ENCODE measurements around the gene HTR1D. TPM values are rescaled to one million over a fixed set of nuclear protein-coding genes. Genes with fewer than 3 reads are reported as not detected.

Gene HTR1D
- total RNA-seq, 1 experiment from 2014 or later = not detected

- no peak for DNase-seq (ENCODE audit: low read depth)
These were observed 32.9 kb downstream of the HTR1D start for GRCh38 chr1:23184212-23184934.

GRCh38 chr1:23179862-23180261, 37.4 kb downstream of the HTR1D start:
- no peak for DNase-seq (ENCODE audit: low read depth)

GRCh38 chr1:23178950-23179349, 38.4 kb downstream of the HTR1D start:
- no peak for DNase-seq (ENCODE audit: low read depth)

DNA sequence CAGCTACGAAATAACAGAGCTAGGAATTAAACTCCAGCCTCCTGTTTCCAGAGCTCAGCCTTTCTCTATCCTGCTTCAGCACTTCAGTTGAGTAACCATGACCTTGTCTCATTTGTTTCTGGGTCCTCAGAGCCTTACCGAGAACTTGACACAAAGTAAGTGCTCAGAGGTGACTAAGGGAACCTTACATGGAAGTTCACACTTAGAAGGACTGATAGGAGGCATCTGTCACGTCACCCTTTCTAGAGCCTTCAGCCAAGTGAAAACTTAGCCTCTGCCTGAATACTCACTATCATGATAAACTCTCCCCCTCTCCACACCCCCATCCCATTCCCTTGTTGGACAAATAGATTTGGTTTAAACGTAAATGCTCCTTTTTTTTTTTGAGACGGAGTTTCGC, 38.9 kb downstream of the HTR1D start:
- DNase-seq (ENCODE audit: low read depth) = no peak

DNA sequence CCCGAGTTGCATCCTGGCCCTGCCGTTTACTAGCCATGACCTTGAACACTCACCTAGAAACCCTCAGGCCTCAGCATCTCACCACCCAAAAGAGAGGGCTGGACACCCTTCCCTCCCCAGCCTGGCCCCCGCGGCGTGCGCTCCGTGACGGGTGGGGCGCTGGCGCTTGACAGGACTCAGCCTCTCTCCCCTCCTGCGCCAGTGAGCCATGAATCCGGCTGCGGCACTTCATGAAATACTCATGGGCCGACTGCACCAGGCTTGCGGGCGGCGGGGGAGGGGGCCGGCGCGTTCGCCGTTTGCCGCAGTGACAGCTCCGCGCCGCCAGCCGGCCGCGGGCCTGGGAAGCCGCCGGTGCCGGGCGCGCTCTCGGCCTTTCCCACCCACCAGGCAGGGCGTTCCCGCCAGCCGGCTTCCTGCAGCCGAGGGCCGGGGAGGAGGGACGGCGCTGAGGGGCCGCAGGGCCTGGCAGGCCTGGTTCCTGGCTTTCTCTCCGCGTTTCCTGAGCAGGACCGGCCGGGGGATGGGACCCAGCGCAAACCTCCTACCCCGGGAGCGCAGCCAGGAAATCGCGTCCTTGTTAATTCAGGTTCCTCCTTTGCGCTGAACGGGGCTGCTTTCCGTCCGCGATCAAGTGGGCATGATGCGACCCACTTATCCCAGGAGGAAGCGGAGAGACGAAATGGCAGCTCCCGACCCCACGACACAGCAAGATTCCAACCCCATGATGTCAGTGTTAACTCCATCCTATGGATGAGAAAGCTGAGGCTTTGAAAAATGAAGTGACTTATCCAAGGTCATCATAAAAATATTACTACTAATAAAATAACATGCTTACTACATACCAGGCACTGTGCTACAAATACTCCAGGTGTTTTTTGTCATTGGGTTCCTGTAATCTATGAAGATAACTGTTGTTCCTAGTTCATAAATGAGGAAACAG, 39.6 kb downstream of the HTR1D start:
- peak; percentile 52 for DNase-seq (ENCODE audit: low read depth)

DNA sequence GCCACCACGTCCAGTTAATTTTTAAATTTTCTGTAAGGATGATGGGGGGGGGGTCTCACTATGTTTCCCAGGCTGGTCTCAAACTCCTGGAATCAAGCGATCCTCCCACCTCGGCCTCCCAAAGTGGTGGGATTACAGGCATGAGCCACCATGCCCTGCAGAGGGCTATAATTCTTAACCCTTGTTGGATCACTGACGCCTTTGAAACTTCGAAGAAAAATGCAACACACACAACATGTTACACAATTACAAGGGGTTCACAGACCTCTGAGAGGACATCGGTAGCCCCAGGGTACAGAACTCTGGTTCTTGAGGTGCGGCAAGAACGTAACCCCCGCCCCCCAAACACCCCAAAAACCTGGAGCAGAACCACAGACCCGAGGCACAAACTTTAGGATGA, 40.3 kb downstream of the HTR1D start:
- no peak for DNase-seq (ENCODE audit: low read depth)

GRCh38 chr1:23174426-23175110, 42.7 kb downstream of the HTR1D start:
- DNase-seq (ENCODE audit: low read depth) = no peak

DNA sequence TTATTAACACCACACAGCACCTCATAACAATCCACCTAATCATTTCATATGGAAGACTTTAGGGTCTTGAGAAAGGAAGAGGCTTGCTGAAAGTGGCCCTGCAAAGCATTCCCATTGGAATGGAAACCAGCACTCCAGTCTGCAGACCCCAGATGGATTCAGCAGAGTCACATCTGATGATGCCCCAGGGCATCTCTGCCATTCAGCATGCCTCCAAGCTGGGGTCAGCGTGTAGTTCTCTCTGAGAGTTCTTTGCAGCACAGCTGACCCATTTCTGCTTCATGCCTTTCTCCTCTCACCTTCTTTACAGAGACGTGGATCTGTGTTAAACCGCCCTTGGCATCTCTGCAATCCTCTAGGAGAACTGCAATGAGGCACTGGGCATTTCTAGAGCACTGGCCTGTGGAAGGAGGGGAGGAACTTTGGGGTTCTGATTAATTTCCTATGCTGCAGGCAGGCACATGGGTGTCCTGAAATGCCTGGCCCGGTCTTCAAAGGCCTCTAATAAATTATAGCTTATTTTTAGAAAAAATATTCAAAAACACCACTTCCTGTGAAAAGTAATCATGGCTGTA, 46.0 kb downstream of the HTR1D start:
- no peak for DNase-seq (ENCODE audit: low read depth)

DNA sequence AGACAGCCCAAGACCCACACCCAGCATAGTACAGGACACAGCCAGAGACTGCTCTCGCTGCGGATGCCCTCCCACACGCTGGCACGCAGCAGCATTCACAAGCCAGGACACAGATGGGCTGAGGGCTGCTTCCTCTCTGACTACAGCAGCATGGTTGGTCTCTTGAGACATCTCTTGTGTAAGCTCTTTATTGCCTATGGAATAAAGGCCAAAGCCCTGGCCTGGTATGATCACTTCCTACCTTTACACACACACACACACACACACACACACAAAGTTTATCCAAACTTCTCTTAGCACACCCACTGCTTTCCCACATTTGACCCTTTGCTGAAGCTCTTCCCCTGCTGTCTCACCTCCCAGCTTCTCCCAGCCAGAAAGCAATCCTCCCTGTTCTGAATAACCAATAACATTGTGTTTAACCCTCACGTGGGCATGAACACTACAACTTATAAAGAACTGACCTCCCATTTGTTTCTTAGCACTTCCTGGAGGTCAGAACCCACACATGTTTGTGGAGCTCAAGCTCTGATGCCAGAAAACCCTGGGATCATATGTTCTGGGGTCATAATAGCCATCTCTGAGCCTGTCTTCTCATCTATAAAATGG, 47.5 kb downstream of the HTR1D start:
- DNase-seq (ENCODE audit: low read depth) = peak; percentile 86

GRCh38 chr1:23169195-23169575, 48.1 kb downstream of the HTR1D start:
- DNase-seq (ENCODE audit: low read depth) = no peak

DNA sequence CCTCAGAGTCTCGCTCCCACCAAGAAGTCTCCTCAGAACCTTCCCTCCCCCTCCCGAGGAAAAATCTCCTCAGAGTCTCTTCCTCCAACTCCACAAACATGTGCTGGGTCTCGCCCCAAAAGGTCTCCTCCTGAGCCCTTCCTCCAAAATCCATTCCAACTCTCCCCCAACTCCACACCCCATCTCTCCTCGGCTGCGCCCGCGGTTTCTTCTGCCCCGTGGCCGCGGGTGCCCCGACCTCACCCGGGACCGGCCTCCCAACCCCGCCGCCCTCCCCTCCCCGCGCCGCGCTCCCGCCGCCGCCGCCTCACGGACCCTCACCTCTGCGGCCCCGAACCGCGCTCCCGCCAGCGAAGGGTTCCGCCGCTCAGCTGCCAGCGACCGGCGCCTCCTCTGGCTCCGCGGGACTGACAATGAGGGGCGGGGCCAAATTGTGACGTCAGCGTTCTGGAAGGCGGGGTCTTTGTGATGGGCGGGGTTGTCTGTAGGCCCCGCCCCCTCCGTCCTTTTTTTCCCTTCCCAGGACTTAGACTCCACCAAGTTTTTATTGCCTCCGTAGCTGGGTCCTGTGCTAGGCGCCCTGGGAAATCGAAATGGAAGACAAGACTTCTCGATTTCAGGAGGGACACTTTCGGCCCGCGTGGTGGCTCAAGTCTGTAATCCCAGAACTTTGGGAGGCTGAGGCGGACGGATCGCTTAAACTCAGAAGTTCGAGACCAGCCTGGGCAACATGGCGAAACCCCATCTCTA, 48.7 kb downstream of the HTR1D start, which contains the start of gene LUZP1:
Gene LUZP1 (minus strand): TSS at position 412 of the 750 bp plus-strand sequence.
- DNase-seq (ENCODE audit: low read depth) = peak; percentile 83

DNA sequence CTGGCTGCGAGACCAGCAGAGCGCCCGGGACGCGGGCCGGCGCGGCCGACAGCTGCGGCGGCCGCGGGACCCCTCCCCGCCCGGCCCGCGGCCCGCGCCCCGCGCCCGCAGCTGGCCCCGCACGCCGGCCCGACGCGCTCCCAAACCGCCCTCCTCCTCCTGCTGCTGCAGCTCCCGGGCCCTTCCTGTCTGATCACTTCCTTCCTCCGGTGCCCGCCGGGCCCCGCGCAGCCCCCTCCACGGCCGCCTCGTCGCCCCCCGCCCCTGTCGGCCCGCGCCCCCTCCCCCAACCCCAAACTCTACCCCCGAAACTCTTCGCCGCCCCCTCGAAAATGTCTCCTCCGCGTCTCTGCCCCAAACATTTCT, 49.2 kb downstream of the HTR1D start:
- DNase-seq (ENCODE audit: low read depth) = no peak

DNA sequence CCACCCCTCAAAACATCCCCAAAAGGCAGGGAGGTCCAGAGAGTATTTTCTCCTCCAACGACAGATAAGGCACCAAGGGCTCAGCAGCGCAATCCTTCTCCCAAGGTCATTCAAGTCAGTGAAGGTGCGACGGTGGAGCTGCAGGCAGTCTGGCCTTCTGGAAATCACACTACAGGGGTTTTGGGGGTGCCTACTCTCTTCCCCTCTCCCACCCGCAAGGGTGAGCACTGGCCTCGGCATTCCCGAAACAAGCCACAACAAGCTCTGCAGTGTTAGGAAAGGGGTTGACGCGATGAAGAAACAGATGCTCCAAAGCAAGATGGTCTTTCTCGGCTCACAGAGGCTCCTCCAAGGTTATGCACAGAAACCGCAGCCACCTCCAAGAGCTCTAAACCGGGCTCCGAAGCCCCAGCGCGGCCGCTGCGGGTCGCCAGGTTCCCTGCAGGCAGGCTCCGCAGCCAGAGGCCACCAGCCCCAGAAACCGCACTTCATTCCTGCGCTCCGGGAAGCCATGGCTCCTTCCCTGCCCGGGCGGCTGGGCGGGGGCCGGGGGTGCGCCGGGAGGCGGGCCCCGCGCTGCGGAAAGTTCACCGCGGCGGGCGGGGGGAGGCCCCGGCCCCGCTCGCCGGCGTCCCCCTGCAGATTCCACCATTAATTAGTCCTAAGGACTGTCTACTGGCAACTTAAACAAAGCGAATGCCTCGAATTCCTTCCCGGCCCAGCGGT, 49.8 kb downstream of the HTR1D start:
- peak; percentile 46 for DNase-seq (ENCODE audit: low read depth)

GRCh38 chr1:23166854-23167253, 50.4 kb downstream of the HTR1D start:
- DNase-seq (ENCODE audit: low read depth) = no peak

GRCh38 chr1:23163395-23163794, 53.9 kb downstream of the HTR1D start:
- DNase-seq (ENCODE audit: low read depth) = no peak

DNA sequence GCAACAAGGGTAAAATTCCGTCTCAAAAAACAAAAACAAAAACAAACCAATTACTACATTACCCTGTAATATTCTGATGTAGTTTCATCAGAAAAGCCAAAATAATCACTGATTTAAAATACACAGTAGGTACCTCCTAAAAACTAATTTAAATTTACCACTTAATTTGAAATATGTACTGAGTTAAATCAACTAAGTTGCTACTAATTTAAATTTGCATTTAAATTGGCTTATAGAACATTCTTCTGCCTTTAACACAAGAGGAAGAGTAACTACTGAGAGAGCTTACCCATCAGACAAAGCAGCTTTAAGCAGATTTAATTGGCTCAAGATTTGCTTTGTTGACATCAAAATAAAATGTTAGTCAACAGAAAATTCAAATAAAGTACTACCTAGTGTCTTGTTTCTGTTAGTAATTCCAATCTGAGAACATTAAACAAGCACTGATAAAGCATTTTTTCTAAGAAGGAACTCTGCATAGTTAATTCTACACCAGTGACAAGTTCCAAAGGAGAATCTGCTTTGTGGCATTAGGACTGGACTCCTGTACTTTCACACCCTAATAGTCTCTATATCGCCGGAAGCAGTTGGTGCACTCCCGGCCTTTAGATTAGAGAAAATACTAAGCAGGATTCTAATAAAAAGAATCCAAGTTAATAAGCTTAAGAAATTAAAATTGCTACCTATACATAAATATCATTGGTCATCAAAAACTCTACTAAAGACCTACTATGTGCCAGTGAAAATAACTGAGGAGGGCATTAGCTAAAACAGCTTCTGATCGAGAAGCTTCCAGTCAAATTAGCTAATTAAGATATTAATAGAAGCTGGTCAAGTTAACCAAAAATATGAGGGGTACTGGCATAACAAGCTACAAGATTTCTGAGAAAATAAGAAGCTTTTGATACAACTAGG, 57.1 kb downstream of the HTR1D start:
- no peak for DNase-seq (ENCODE audit: low read depth)

GRCh38 chr1:23156940-23157339, 60.4 kb downstream of the HTR1D start:
- DNase-seq (ENCODE audit: low read depth) = no peak

GRCh38 chr1:23152966-23153684, 64.2 kb downstream of the HTR1D start:
- DNase-seq (ENCODE audit: low read depth) = no peak
